Thyroid gland (tissue), 4 donors: Measurements from ENCODE around the gene GLI1. TPM values are rescaled to one million over a fixed set of nuclear protein-coding genes. Genes with fewer than 3 reads are reported as not detected.

ENCODE experiments used
- DNase-seq, 2 donors: peaks; one replicate each; pipeline ENCODE4 v3.0.0-alpha.2; 2019
- H3K27ac ChIP-seq, 3 donors: fragments of 200-600 bp; sonication (generic); 1 replicate in 2 of 3; 2 replicates in 1 of 3; pipeline ENCODE4 v1.5.1; 2016 to 2019; ENCODE audit warnings: mild to moderate bottlenecking in 1 of 3, moderate library complexity in 1 of 3
- H3K27me3 ChIP-seq: fragments of 200-600 bp; sonication (generic); one replicate; pipeline ENCODE4 v1.5.1; 2019
- H3K36me3 ChIP-seq, 2 donors: fragments of 200-600 bp; sonication (generic); one replicate each; pipeline ENCODE4 v1.5.1; 2016 to 2019
- H3K4me1 ChIP-seq, 2 donors: fragments of 200-600 bp; sonication (generic); one replicate each; pipeline ENCODE4 v1.5.1; 2017 to 2019
- H3K4me3 ChIP-seq, 3 donors: fragments of 200-600 bp; sonication (generic); replicated peaks in 1 of 3; 1 replicate in 2 of 3; 2 replicates in 1 of 3; pipeline ENCODE4 v1.5.1; 2016; ENCODE audit warnings: mild to moderate bottlenecking in 1 of 3
- H3K9me3 ChIP-seq: fragments of 200-600 bp; sonication (generic); one replicate; pipeline ENCODE4 v1.5.1; 2017
- CTCF ChIP-seq, 6 experiments: fragments of 200-600 bp in 3 of 6; fragments of 450-650 bp in 3 of 6; sonication (generic) in 3 of 6; IDR thresholded peaks; one replicate each; pipeline ENCODE4 v1.5.1; 2016 to 2019; ENCODE audit warnings: antibody characterized with exemption in 6 of 6, mild to moderate bottlenecking in 2 of 6, inconsistent platforms in 1 of 6, moderate library complexity in 1 of 6
- POLR2A ChIP-seq, 2 donors: fragments of 450-650 bp; IDR thresholded peaks; one replicate each; pipeline ENCODE4 v1.6.1; 2017; ENCODE audit warnings: antibody characterized with exemption in 2 of 2, mild to moderate bottlenecking in 2 of 2, moderate library complexity in 1 of 2
- WGBS, 2 donors: methylation state at CpG; one replicate each; pipeline ENCODE4 v1.1.5; 2017; 5-methylcytosine and 5-hydroxymethylcytosine counted together
- intact Hi-C: fragments of 100-400 bp; cut with DNase I; formaldehyde crosslinking; loops from one replicate; pipeline ENCODE4 v1.15.1; 2023
- total RNA-seq, 4 donors: library from RNA; depleted of rRNA; stranded (reverse); fragments of >200 nt; gene quantifications; one replicate each; pipeline ENCODE4 v1.2.3, GENCODE V29; 2016

Gene GLI1
- total RNA-seq, 4 donors from 2014 or later: 1.1 to 2.2 (median 1.6) TPM; not detected in 1

- Histone ChIP-seq H3K4me1 (peaks cover 12 to 13% of the 10 kb centered on the region in 2 donors), H3K36me3 (no peaks in the 10 kb centered on the region), H3K4me3 (no peak overlapping the region), H3K27me3 (peaks cover 8% of the 10 kb centered on the region), H3K27ac (no peak overlapping the region), H3K9me3 (no peaks in the 10 kb centered on the region)
- intact Hi-C loops: no loop called here
- WGBS, 2 donors: 83 to 90% methylated on average over 3 to 4 of the region's 4 CpGs
- TF ChIP-seq POLR2A (IDR thresholded peaks at IDR 0.05): no peak
- no peak for TF ChIP-seq CTCF (IDR thresholded peaks at IDR 0.05)
- no peak for DNase-seq
These were observed 11.5 kb downstream of the GLI1 start for GRCh38 chr12:57470970-57471656.

- TF ChIP-seq POLR2A (IDR thresholded peaks at IDR 0.05) (no peak), CTCF (IDR thresholded peaks at IDR 0.05) (no peak)
- Histone ChIP-seq H3K36me3 (no peaks in the 10 kb centered on the region), H3K9me3 (no peaks in the 10 kb centered on the region), H3K4me3 (no peak overlapping the region), H3K27me3 (peaks cover 14% of the 10 kb centered on the region), H3K4me1 (peaks cover 13 to 16% of the 10 kb centered on the region in 2 donors), H3K27ac (no peak overlapping the region)
- no peak for DNase-seq
- intact Hi-C loops: no loop called here
- WGBS, 2 donors: 85 to 92% methylated on average over 3 of the region's 3 CpGs
These were observed 12.1 kb downstream of the GLI1 start for GRCh38 chr12:57471661-57472060.

- TF ChIP-seq CTCF (IDR thresholded peaks at IDR 0.05) (no peak), POLR2A (IDR thresholded peaks at IDR 0.05) (no peak)
- Histone ChIP-seq H3K27ac (no peak overlapping the region), H3K9me3 (no peaks in the 10 kb centered on the region), H3K27me3 (peaks cover 14% of the 10 kb centered on the region), H3K4me1 (peaks cover 13 to 16% of the 10 kb centered on the region in 2 donors), H3K36me3 (no peaks in the 10 kb centered on the region), H3K4me3 (no peak overlapping the region)
- no peak for DNase-seq
- WGBS, 2 donors: 88 to 89% methylated on average over 3 of the region's 3 CpGs
- intact Hi-C loops: no loop called here
These were observed 12.8 kb downstream of the GLI1 start for GRCh38 chr12:57472391-57472790.

GRCh38 chr12:57473392-57473791 lies 13.8 kb downstream of the GLI1 start:
- Histone ChIP-seq H3K4me1 (peaks cover 13 to 16% of the 10 kb centered on the region in 2 donors), H3K27ac (no peak overlapping the region), H3K9me3 (no peaks in the 10 kb centered on the region), H3K27me3 (peaks cover 14% of the 10 kb centered on the region), H3K36me3 (no peaks in the 10 kb centered on the region), H3K4me3 (no peak overlapping the region)
- intact Hi-C loops: no loop called here
- WGBS, 2 donors: 36 to 40% methylated on average over 3 of the region's 3 CpGs
- TF ChIP-seq POLR2A (IDR thresholded peaks at IDR 0.05) (no peak), CTCF (IDR thresholded peaks at IDR 0.05) (no peak)
- DNase-seq: no peak

- DNase-seq: no peak
- WGBS, 2 donors: 89 to 91% methylated on average over 5 of the region's 5 CpGs
- peaks cover 14% of the 10 kb centered on the region for H3K27me3 ChIP-seq
- H3K4me1 ChIP-seq: peaks cover 13 to 16% of the 10 kb centered on the region in 2 donors
- H3K9me3 ChIP-seq: no peaks in the 10 kb centered on the region
- no peak overlapping the region for H3K27ac ChIP-seq
- intact Hi-C loops: no loop called here
- no peak overlapping the region for H3K4me3 ChIP-seq
- TF ChIP-seq CTCF (IDR thresholded peaks at IDR 0.05): no peak
- TF ChIP-seq POLR2A (IDR thresholded peaks at IDR 0.05): no peak
- H3K36me3 ChIP-seq: no peaks in the 10 kb centered on the region
These were observed 14.3 kb downstream of the GLI1 start for GRCh38 chr12:57473886-57474285.
